Activated CD8-positive, alpha-beta T cell treated with anti-CD3 and anti-CD28 coated beads for 36 hours (primary cell): ENCODE data around the gene SP100. TPM values are rescaled to one million over a fixed set of nuclear protein-coding genes. Genes with fewer than 3 reads are reported as not detected.
"Not testable (repeated sequence)": the region's sequence is repeated elsewhere in the genome, so short reads cannot be mapped to it uniquely, and the experiment has no call there.

Experiments
- ATAC-seq: fragments of 200-7000 bp; cut with Tn5 transposase; one replicate; pipeline ENCODE4 v1.10.0; 2021; ENCODE audit warnings: mild to moderate bottlenecking, moderate library complexity
- CTCF ChIA-PET: fragments of 350-600 bp; sonication (Branson Sonifier 250); formaldehyde crosslinking; loops from one replicate; lab custom pipeline; 2021; ENCODE audit warnings: antibody characterized with exemption; lab: Charles Lee
- POLR2A ChIA-PET: fragments of 350-600 bp; sonication (Branson Sonifier 250); formaldehyde crosslinking; loops from one replicate; lab custom pipeline; 2021; ENCODE audit warnings: antibody characterized with exemption; lab: Charles Lee
- DNase-seq: peaks from one replicate; pipeline ENCODE4 v3.0.0-alpha.2; 2020
- H3K27ac Mint-ChIP-seq: one replicate; pipeline ENCODE4 v1.8.0; 2021; ENCODE audit warnings: mild to moderate bottlenecking, mixed read lengths
- H3K27me3 Mint-ChIP-seq: one replicate; pipeline ENCODE4 v1.8.0; 2021; ENCODE audit warnings: mixed read lengths
- H3K36me3 Mint-ChIP-seq: one replicate; pipeline ENCODE4 v1.8.0; 2021; ENCODE audit warnings: low read depth, mixed read lengths
- H3K4me1 Mint-ChIP-seq: one replicate; pipeline ENCODE4 v1.8.0; 2021; ENCODE audit warnings: low read depth, mixed read lengths
- H3K4me3 Mint-ChIP-seq: one replicate; pipeline ENCODE4 v1.8.0; 2021; ENCODE audit warnings: mild to moderate bottlenecking, moderate library complexity, mixed read lengths
- H3K9me3 Mint-ChIP-seq: one replicate; pipeline ENCODE4 v1.8.0; 2021; ENCODE audit warnings: mixed read lengths
- CTCF ChIP-seq: fragments of 200-600 bp; IDR thresholded peaks from one replicate; pipeline ENCODE4 v1.8.0; 2022; ENCODE audit warnings: antibody characterized with exemption, mild to moderate bottlenecking
- intact Hi-C: fragments of 100-400 bp; cut with micrococcal nuclease; formaldehyde crosslinking; loops from one replicate; pipeline ENCODE4 v1.10.0; 2022
- total RNA-seq, 2 experiments: library from RNA; stranded (reverse); gene quantifications; one replicate each; pipeline ENCODE4 v1.2.3, GENCODE V29; 2021

SP100 gene
- total RNA-seq, 2 experiments from 2014 or later = 108 TPM

GRCh38 chr2:230400041-230400440, 16.0 kb upstream of the SP100 start:
- ATAC-seq (no peak), DNase-seq (no peak)
- no peak overlapping the region for H3K4me3 Mint-ChIP-seq
- ChIA-PET CTCF (no interaction called here), POLR2A (no interaction called here)
- H3K4me1 Mint-ChIP-seq = peaks cover 2% of the 10 kb centered on the region
- H3K36me3 Mint-ChIP-seq = peaks cover 55% of the 10 kb centered on the region
- intact Hi-C loops = no loop called here
- no peak for TF ChIP-seq CTCF
- H3K9me3 Mint-ChIP-seq = peaks cover 5% of the 10 kb centered on the region
- no peaks in the 10 kb centered on the region for H3K27me3 Mint-ChIP-seq
- no peak overlapping the region for H3K27ac Mint-ChIP-seq

DNA sequence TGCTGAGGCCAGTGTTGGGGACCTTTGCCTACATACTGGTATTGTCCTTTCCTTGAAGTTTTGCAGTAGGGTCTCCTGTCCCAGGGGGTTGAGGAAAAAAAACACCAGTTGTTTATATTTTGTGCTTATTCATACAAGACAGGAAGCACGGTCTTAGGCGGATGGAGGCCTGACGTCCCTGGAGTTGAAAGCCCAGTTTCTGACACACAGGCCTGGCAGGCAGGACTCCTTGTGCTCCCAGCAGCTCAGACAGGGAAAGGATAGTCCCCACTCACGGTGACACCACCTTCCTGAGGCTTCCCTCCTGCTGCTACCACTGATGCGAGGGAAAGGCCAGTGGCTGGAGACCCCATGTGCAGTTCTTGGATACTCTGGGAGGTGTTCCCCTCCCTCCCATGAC, 15.5 kb upstream of the SP100 start:
- TF ChIP-seq CTCF = no peak
- DNase-seq = no peak
- Mint-ChIP-seq H3K9me3 (peaks cover 4% of the 10 kb centered on the region), H3K4me3 (no peak overlapping the region), H3K27ac (no peak overlapping the region), H3K36me3 (peaks cover 53% of the 10 kb centered on the region), H3K4me1 (peaks cover 2% of the 10 kb centered on the region), H3K27me3 (no peaks in the 10 kb centered on the region)
- CTCF ChIA-PET = no interaction called here
- POLR2A ChIA-PET = no interaction called here
- no peak for ATAC-seq
- intact Hi-C loops = no loop called here

DNA sequence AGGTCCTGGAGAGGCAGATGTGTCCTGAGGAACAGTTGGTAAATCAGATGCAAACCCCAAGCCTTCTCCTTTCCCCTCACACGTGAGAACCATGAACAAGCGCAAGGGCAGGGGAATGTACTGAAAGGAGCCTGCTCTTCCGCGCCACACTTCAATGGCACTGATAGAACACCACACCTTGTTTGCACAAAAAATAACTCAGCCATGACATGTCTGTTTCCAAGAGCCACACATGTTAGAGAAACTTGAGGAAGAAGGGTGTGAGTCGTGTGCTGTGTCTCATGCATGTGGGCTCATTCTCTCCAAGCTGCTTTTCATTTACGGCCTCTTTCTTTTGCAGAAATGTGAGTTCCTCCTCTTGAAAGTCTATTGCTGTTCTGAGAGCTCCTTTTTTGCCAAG, 15.0 kb upstream of the SP100 start:
- CTCF ChIA-PET, H3K9me3 Mint-ChIP-seq, H3K27me3 Mint-ChIP-seq, H3K4me1 Mint-ChIP-seq, DNase-seq, POLR2A ChIA-PET, H3K4me3 Mint-ChIP-seq, intact Hi-C loops, H3K27ac Mint-ChIP-seq, ATAC-seq: not testable (repeated sequence)
- H3K36me3 Mint-ChIP-seq = peaks cover 52% of the 10 kb centered on the region

DNA sequence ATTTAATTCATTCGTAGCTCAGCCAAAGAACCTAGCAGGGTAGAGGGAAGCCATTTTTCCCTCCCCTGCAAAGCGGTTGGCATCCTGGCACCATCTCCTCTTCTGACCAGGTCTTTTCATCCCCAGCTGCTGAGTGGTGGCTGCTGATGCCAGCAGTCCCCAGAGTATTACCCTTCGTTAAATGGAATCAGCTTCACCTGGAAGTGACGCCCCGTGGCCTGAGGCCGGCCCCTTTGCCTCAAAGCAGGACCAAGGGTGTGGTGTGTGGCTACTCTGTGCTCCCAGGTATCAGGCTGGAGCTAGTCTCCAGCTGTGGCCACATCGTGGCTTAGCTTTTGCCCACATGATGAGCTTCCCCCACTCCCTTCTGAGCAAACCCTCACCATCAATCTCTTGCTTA, 12.3 kb upstream of the SP100 start:
- Mint-ChIP-seq H3K9me3 (no peaks in the 10 kb centered on the region), H3K27ac (no peak overlapping the region), H3K4me1 (peaks cover 11% of the 10 kb centered on the region), H3K4me3 (no peak overlapping the region), H3K27me3 (no peaks in the 10 kb centered on the region), H3K36me3 (peaks cover 51% of the 10 kb centered on the region)
- TF ChIP-seq CTCF = no peak
- POLR2A ChIA-PET = interaction anchor here (0.9 kb wide), 1 partner anchor 37 kb away, joined by 3 read pairs; no protein-coding TSS in a partner anchor
- DNase-seq (no peak), ATAC-seq (no peak)
- CTCF ChIA-PET = interaction anchor here (1.3 kb wide), 1 partner anchor 15 kb away, joined by 4 read pairs; no protein-coding TSS in a partner anchor
- intact Hi-C loops = no loop called here

DNA sequence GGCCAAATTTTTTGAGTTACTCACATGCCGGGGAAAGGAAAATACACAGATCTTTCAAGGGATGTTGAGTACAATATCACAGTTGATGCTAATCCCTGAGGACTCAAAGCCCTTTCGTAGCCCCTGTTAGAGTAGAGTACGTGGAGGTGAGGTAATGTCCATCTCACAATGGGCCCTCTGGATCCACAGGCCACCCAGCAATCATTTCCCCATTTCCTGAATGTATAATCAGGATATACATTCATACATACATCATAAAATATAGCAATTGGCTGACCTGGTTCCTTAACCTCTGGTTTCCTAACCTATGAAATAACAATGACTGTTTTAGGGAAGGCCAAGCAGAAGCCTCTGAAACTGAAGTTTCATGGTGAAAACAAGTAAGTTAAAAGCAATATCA, 10.2 kb upstream of the SP100 start:
- intact Hi-C loops = no loop called here
- ATAC-seq (no peak), DNase-seq (no peak)
- Mint-ChIP-seq H3K4me1 (peaks cover 17% of the 10 kb centered on the region), H3K27me3 (no peaks in the 10 kb centered on the region), H3K36me3 (peaks cover 42% of the 10 kb centered on the region), H3K9me3 (no peaks in the 10 kb centered on the region), H3K27ac (no peak overlapping the region), H3K4me3 (no peak overlapping the region)
- CTCF ChIA-PET = no interaction called here
- no peak for TF ChIP-seq CTCF
- POLR2A ChIA-PET = no interaction called here
